Natural killer cell (primary cell): ENCODE measurements around the gene STH. TPM values are rescaled to one million over a fixed set of nuclear protein-coding genes. Genes with fewer than 3 reads are reported as not detected.

Source experiments
- ATAC-seq, 3 donors: fragments of 150-1000 bp in 2 of 3; fragments of 200-7000 bp in 1 of 3; cut with Tn5 transposase; 1 replicate in 1 of 3; 2 replicates in 2 of 3; pipeline ENCODE4 v1.10.0; 2021; ENCODE audit warnings: mild to moderate bottlenecking in 2 of 3, moderate library complexity in 2 of 3
- DNase-seq, 2 donors: peaks; one replicate each; pipeline versions ENCODE4 v3.0.0 to v3.0.0-alpha.2; 2013 to 2021; ENCODE audit warnings: mixed read lengths in 1 of 2
- H3K27ac ChIP-seq: one replicate; pipeline ENCODE4 v1.5.1; 2013; ENCODE audit warnings: mild to moderate bottlenecking, low read length
- H3K27me3 ChIP-seq: one replicate; pipeline ENCODE4 v1.6.1; 2013; ENCODE audit warnings: low read length; ENCODE audit not compliant: control insufficient read depth, insufficient read depth
- H3K36me3 ChIP-seq: one replicate; pipeline ENCODE4 v1.6.1; 2013; ENCODE audit warnings: low read length; ENCODE audit not compliant: control insufficient read depth, insufficient read depth
- H3K4me1 ChIP-seq: one replicate; pipeline ENCODE4 v1.6.1; 2013; ENCODE audit warnings: low read length; ENCODE audit not compliant: control insufficient read depth, insufficient read depth
- H3K4me3 ChIP-seq: one replicate; pipeline ENCODE4 v1.5.1; 2013; ENCODE audit warnings: low read length
- H3K9me3 ChIP-seq: one replicate; pipeline ENCODE4 v1.6.1; 2013; ENCODE audit warnings: low read length; ENCODE audit not compliant: control insufficient read depth, insufficient read depth
- H3K27ac Mint-ChIP-seq, 2 donors: one replicate each; pipeline ENCODE4 v1.8.0; 2022; ENCODE audit warnings: mild to moderate bottlenecking in 2 of 2, mixed read lengths in 2 of 2, moderate library complexity in 1 of 2
- H3K27me3 Mint-ChIP-seq, 2 donors: one replicate each; pipeline ENCODE4 v1.8.0; 2022; ENCODE audit warnings: low read depth in 2 of 2, mixed read lengths in 2 of 2
- H3K36me3 Mint-ChIP-seq: one replicate; pipeline ENCODE4 v1.8.0; 2022; ENCODE audit warnings: mixed read lengths
- H3K4me1 Mint-ChIP-seq, 2 donors: one replicate each; pipeline ENCODE4 v1.8.0; 2022; ENCODE audit warnings: mixed read lengths in 2 of 2
- H3K4me3 Mint-ChIP-seq: one replicate; pipeline ENCODE4 v1.8.0; 2022; ENCODE audit warnings: mild to moderate bottlenecking, moderate library complexity, mixed read lengths
- H3K9me3 Mint-ChIP-seq, 2 donors: one replicate each; pipeline ENCODE4 v1.8.0; 2022; ENCODE audit warnings: mixed read lengths in 2 of 2
- WGBS: methylation state at CpG from one replicate; pipeline ENCODE4 v1.1.7; 2013; ENCODE audit warnings: missing lambda C conversion rate; ENCODE audit not compliant: insufficient coverage; 5-methylcytosine and 5-hydroxymethylcytosine counted together
- intact Hi-C: fragments of 100-400 bp; cut with micrococcal nuclease; formaldehyde crosslinking; loops from one replicate; pipeline ENCODE4 v1.14.2; 2022
- total RNA-seq, 4 donors: library from RNA; stranded (reverse); fragments of 120-200 nt in 1 of 4; gene quantifications; one replicate each; pipeline versions ENCODE4 v1.2.3 to v1.2.4, GENCODE V29; 2013 to 2022
- TF ChIP-seq, protein P1 (sequence below): fragments of 200-600 bp; IDR thresholded peaks from one replicate; pipeline ENCODE4 v1.8.0; 2022; ENCODE audit warnings: antibody characterized with exemption

The STH gene
- total RNA-seq, 3 donors from 2014 or later (not counting 1 experiment from before 2014, with no cell fraction given): not detected

DNA sequence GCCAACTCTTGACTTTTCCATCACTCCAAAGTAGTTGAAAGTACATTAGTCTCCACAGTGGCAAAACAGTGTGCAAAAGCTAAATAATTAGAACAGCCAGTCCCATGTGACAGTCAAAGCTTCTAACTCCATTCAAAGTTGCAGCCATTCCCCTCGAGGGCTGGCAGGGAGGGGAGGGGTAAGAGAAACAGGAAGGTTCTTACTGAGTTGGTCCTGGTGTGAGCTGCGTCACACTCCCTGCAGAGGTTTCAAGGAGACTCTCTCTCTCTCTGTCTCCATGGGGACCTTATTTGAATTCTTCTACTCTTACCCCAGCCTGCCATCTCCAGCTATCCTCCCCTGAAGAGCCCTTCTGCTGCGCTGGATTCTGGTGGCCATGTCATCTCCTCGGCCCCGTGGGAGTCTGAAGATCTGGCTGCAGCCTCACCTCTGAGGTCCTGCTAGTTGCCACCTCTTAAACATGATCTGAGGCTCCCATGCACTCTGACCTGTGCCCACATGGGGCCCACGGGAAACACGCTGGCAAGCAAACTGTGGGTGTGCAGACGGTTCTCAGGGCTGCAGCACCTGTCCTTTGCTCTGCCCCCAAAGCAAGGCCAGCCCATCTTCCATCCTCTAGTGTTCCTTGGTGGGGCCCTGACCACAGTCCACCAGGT is 23.3 kb upstream of the STH start:
- H3K27me3 ChIP-seq: no peaks in the 10 kb centered on the region
- no peaks in the 10 kb centered on the region for H3K36me3 ChIP-seq
- DNase-seq (no peak), ATAC-seq (no peak)
- H3K9me3 ChIP-seq: no peaks in the 10 kb centered on the region
- H3K4me1 Mint-ChIP-seq: no peaks in the 10 kb centered on the region
- no peaks in the 10 kb centered on the region for H3K9me3 Mint-ChIP-seq
- peak overlapping the region; percentile 15 for H3K27ac ChIP-seq
- H3K27ac Mint-ChIP-seq: no peak overlapping the region
- H3K4me3 ChIP-seq: no peak overlapping the region
- intact Hi-C loops: no loop called here
- peaks cover 0 to 5% of the 10 kb centered on the region in 2 donors for H3K27me3 Mint-ChIP-seq
- no peak overlapping the region for H3K4me3 Mint-ChIP-seq
- H3K4me1 ChIP-seq: peaks cover 4% of the 10 kb centered on the region
- TF ChIP-seq, protein P1, sequence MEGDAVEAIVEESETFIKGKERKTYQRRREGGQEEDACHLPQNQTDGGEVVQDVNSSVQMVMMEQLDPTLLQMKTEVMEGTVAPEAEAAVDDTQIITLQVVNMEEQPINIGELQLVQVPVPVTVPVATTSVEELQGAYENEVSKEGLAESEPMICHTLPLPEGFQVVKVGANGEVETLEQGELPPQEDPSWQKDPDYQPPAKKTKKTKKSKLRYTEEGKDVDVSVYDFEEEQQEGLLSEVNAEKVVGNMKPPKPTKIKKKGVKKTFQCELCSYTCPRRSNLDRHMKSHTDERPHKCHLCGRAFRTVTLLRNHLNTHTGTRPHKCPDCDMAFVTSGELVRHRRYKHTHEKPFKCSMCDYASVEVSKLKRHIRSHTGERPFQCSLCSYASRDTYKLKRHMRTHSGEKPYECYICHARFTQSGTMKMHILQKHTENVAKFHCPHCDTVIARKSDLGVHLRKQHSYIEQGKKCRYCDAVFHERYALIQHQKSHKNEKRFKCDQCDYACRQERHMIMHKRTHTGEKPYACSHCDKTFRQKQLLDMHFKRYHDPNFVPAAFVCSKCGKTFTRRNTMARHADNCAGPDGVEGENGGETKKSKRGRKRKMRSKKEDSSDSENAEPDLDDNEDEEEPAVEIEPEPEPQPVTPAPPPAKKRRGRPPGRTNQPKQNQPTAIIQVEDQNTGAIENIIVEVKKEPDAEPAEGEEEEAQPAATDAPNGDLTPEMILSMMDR: no peak
- no peaks in the 10 kb centered on the region for H3K36me3 Mint-ChIP-seq
- 74% methylated on average over 8 of the region's 8 CpGs for WGBS

DNA sequence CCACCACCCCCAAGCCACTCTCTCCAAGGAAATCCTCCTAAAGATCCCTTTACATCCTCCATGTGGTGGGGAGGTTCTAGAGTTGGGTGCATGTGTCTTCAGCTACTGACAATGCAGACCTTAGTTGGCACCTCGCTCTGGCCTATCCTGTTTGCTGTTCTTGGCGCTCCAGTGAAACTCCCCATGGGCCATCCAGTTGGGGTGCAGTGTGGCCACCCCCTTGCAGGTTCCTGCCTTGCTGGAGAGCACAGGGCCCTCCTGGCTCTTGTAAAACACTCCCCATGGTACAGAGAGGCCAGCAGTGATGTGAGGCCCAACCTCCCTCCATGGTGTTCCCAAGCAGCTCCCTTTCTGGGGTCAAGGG is 22.7 kb upstream of the STH start:
- Mint-ChIP-seq H3K36me3 (no peaks in the 10 kb centered on the region), H3K27me3 (peaks cover 0 to 5% of the 10 kb centered on the region in 2 donors), H3K9me3 (no peaks in the 10 kb centered on the region), H3K4me3 (no peak overlapping the region), H3K27ac (no peak overlapping the region), H3K4me1 (no peaks in the 10 kb centered on the region)
- H3K4me3 ChIP-seq: no peak overlapping the region
- H3K36me3 ChIP-seq: no peaks in the 10 kb centered on the region
- DNase-seq: no peak
- intact Hi-C loops: no loop called here
- no peak for ATAC-seq
- no peaks in the 10 kb centered on the region for H3K9me3 ChIP-seq
- H3K27me3 ChIP-seq: no peaks in the 10 kb centered on the region
- H3K4me1 ChIP-seq: peaks cover 4% of the 10 kb centered on the region
- 90% methylated on average over 2 of the region's 2 CpGs for WGBS
- no peak overlapping the region for H3K27ac ChIP-seq
- TF ChIP-seq, protein P1: no peak

DNA sequence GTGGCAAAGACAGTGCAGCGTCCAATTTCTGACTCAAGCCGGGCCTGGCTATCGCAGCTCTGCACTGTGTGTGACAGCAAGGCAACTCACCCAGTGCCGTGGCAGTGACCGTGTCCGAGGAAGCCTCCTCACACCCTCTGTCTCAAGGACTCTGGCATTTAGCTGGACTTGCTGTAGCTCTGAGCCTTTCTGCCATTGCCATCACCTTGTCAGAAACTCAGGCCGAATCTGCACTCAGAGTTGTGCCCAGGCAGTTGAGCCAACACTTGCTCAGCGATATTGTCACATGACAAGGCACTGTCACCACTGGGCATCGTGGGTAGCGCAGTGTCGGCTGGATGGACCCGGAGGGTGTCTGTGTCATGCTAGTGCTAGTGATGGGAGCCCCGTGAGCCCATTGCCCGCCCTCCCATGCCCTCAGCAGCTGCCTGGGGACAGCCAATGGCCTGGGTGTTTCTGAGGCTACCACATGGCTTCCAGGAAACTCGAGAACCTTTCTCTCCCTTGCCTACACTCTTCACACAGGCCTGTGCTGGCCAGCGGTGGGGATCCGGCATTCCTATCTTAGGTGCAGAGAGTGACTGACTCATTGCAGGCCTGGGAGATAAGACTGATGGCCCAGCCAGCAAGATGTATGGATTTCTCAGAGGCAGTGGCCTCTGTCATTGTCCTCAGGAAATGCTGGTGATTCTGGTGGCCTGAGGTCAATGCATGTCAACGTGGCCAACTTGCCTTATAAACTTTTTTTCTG is 22.1 kb upstream of the STH start:
- Histone ChIP-seq H3K9me3 (no peaks in the 10 kb centered on the region), H3K4me3 (no peak overlapping the region), H3K27me3 (no peaks in the 10 kb centered on the region), H3K27ac (no peak overlapping the region), H3K36me3 (no peaks in the 10 kb centered on the region), H3K4me1 (peaks cover 4% of the 10 kb centered on the region)
- Mint-ChIP-seq H3K27me3 (peaks cover 0 to 5% of the 10 kb centered on the region in 2 donors), H3K9me3 (no peaks in the 10 kb centered on the region), H3K4me3 (no peak overlapping the region), H3K36me3 (no peaks in the 10 kb centered on the region), H3K4me1 (no peaks in the 10 kb centered on the region), H3K27ac (no peak overlapping the region)
- WGBS: 89% methylated on average over 18 of the region's 18 CpGs
- DNase-seq: no peak
- intact Hi-C loops: no loop called here
- peak in 1 of 3 donors; percentile 31 for ATAC-seq
- TF ChIP-seq, protein P1: no peak
